ENCODE results near the gene TBCA. TPM values are rescaled to one million over a fixed set of nuclear protein-coding genes. Genes with fewer than 3 reads are reported as not detected.

The TBCA gene
- total and polyA plus RNA-seq, 2 donors (not counting 3 experiments of a cell fraction or from before 2014, with no cell fraction given), result 48.2 to 206 TPM

GRCh38 chr5:77662635-77663034 lies 113.5 kb downstream of the TBCA start:
- CTCF ChIA-PET, result interaction anchor here (1.1 kb wide), 1 partner anchor 16 kb away, joined by 5 read pairs; no protein-coding TSS in a partner anchor
- FAIRE-seq, result no peak
- Histone ChIP-seq H3K36me3 (ENCODE audit: control insufficient read depth in 2 of 2, extremely low read depth in 1 of 2, insufficient read depth in 2 of 2, low read length in 2 of 2) (no peaks in the 10 kb centered on the region), H3K9me3 (replicated peaks; ENCODE audit: control insufficient read depth, insufficient read depth, low read length) (no peaks in the 10 kb centered on the region), H3K27ac (ENCODE audit: insufficient read depth, low read depth, low read length) (no peak overlapping the region), H3K27me3 (ENCODE audit: control insufficient read depth in 2 of 2, insufficient read depth in 2 of 2, low read length in 2 of 2) (peaks cover 20 to 32% of the 10 kb centered on the region in 2 experiments), H3K4me2 (ENCODE audit: insufficient read depth, low read length) (no peak overlapping the region), H2AFZ (ENCODE audit: low read depth, low read length) (no peak overlapping the region), H3K4me1 (ENCODE audit: control insufficient read depth, extremely low read depth, insufficient read depth, low read length) (no peaks in the 10 kb centered on the region), H4K20me1 (replicated peaks; ENCODE audit: control insufficient read depth, extremely low read depth, insufficient read depth, low read length) (no peaks in the 10 kb centered on the region), H3K9me1 (replicated peaks; ENCODE audit: control insufficient read depth, extremely low read depth, insufficient read depth, low read length) (no peaks in the 10 kb centered on the region), H3K4me3 (replicated peaks in 1 of 3; ENCODE audit: insufficient read depth in 1 of 3, low read depth in 1 of 3, low read length in 3 of 3) (no peak overlapping the region), H3K9ac (replicated peaks; ENCODE audit: extremely low read depth, insufficient read depth, low read length) (no peak overlapping the region), H3K79me2 (ENCODE audit: control insufficient read depth, insufficient read depth, low read length) (no peaks in the 10 kb centered on the region)
- dilution Hi-C loops (cut with MboI; ENCODE audit: extremely low pct_ligation_motif_present, low sequenced_read_pairs), result no loop called here
- POLR2A ChIA-PET, result no interaction called here
- no peak for DNase-seq (ENCODE audit: low read depth, low spot score)
- BruUV-seq (replicated peaks), result no TSS peak
- TF ChIP-seq JUN (IDR thresholded peaks at IDR 0.05; ENCODE audit: borderline replicate concordance, insufficient read depth, insufficient read length, low read depth), result no peak
- intact Hi-C loops (cut with micrococcal nuclease), result no loop called here

DNA sequence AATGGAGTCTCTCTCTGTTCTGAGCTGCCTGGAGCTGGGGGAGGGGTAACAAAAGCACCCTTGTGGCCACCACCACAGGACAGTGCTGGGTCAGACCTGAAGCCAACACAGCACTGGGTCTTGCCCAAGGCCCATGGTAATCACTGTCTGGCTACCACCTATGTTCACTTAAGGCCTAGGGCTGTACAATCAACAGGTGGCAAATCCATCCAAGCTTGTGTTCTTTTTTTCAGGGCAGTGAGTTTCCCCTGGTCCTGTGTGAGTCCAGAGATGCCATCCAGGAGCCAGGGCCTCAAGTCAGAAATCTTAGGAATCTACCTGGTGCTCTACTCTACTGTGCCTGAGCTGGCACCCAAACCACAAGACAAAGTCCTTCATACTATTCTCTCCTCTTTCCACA lies 117.5 kb downstream of the TBCA start:
- Histone ChIP-seq H3K27me3 (ENCODE audit: control insufficient read depth in 2 of 2, insufficient read depth in 2 of 2, low read length in 2 of 2) (peaks cover 14 to 40% of the 10 kb centered on the region in 2 experiments), H3K79me2 (ENCODE audit: control insufficient read depth, insufficient read depth, low read length) (no peaks in the 10 kb centered on the region), H4K20me1 (replicated peaks; ENCODE audit: control insufficient read depth, extremely low read depth, insufficient read depth, low read length) (no peaks in the 10 kb centered on the region), H3K4me3 (replicated peaks in 1 of 3; ENCODE audit: insufficient read depth in 1 of 3, low read depth in 1 of 3, low read length in 3 of 3) (no peak overlapping the region), H2AFZ (ENCODE audit: low read depth, low read length) (no peak overlapping the region), H3K4me2 (ENCODE audit: insufficient read depth, low read length) (no peak overlapping the region), H3K27ac (ENCODE audit: insufficient read depth, low read depth, low read length) (no peak overlapping the region), H3K4me1 (ENCODE audit: control insufficient read depth, extremely low read depth, insufficient read depth, low read length) (no peaks in the 10 kb centered on the region), H3K9me1 (replicated peaks; ENCODE audit: control insufficient read depth, extremely low read depth, insufficient read depth, low read length) (no peaks in the 10 kb centered on the region), H3K9ac (replicated peaks; ENCODE audit: extremely low read depth, insufficient read depth, low read length) (no peak overlapping the region), H3K9me3 (replicated peaks; ENCODE audit: control insufficient read depth, insufficient read depth, low read length) (no peaks in the 10 kb centered on the region), H3K36me3 (ENCODE audit: control insufficient read depth in 2 of 2, extremely low read depth in 1 of 2, insufficient read depth in 2 of 2, low read length in 2 of 2) (no peaks in the 10 kb centered on the region)
- TF ChIP-seq, protein P1, sequence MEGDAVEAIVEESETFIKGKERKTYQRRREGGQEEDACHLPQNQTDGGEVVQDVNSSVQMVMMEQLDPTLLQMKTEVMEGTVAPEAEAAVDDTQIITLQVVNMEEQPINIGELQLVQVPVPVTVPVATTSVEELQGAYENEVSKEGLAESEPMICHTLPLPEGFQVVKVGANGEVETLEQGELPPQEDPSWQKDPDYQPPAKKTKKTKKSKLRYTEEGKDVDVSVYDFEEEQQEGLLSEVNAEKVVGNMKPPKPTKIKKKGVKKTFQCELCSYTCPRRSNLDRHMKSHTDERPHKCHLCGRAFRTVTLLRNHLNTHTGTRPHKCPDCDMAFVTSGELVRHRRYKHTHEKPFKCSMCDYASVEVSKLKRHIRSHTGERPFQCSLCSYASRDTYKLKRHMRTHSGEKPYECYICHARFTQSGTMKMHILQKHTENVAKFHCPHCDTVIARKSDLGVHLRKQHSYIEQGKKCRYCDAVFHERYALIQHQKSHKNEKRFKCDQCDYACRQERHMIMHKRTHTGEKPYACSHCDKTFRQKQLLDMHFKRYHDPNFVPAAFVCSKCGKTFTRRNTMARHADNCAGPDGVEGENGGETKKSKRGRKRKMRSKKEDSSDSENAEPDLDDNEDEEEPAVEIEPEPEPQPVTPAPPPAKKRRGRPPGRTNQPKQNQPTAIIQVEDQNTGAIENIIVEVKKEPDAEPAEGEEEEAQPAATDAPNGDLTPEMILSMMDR (IDR thresholded peaks at IDR 0.05; ENCODE audit: extremely low read depth in 1 of 2, insufficient read depth in 1 of 2, low read depth in 1 of 2, low read length in 2 of 2), result no peak
- TF ChIP-seq POLR2A (IDR thresholded peaks at IDR 0.05; ENCODE audit: low read depth, low read length), result no peak
- no peak for TF ChIP-seq GATA2 (IDR thresholded peaks at IDR 0.05; ENCODE audit: insufficient read depth, insufficient read length, low read depth, low read length)
- no peak for TF ChIP-seq POLR2AphosphoS5 (IDR thresholded peaks at IDR 0.05; ENCODE audit: insufficient read depth, low read depth, low read length)
- no peak for TF ChIP-seq EZH2 (IDR thresholded peaks at IDR 0.05; ENCODE audit: borderline replicate concordance, low read depth, low read length, severe bottlenecking)
- no peak for TF ChIP-seq MYC (IDR thresholded peaks at IDR 0.05; ENCODE audit: low read depth, low read length)
- no peak for TF ChIP-seq FOS (IDR thresholded peaks at IDR 0.05; ENCODE audit: borderline replicate concordance, insufficient read depth, low read length)
- no peak for TF ChIP-seq JUN (IDR thresholded peaks at IDR 0.05; ENCODE audit: borderline replicate concordance, insufficient read depth, insufficient read length, low read depth)
- TF ChIP-seq, protein P2, sequence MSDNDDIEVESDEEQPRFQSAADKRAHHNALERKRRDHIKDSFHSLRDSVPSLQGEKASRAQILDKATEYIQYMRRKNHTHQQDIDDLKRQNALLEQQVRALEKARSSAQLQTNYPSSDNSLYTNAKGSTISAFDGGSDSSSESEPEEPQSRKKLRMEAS (IDR thresholded peaks at IDR 0.05; ENCODE audit: insufficient read depth, insufficient read length), result no peak
- FAIRE-seq (no peak), DNase-seq (ENCODE audit: low read depth, low spot score) (no peak)
- ChIA-PET CTCF (no interaction called here), POLR2A (no interaction called here)
- BruUV-seq (replicated peaks), result no TSS peak
- dilution Hi-C loops (cut with MboI; ENCODE audit: extremely low pct_ligation_motif_present, low sequenced_read_pairs), result no loop called here
- intact Hi-C loops (cut with micrococcal nuclease), result no loop called here

Data from endothelial cell of umbilical vein (primary cell).